ENCODE results near the gene SPX.
A peak's percentile ranks its signal among the peaks of the same experiment; 100 is the strongest.

SPX gene

GRCh38 chr12:21526053-21526452, at the start of gene SPX:
Gene SPX (plus strand): TSS chr12:21526296. CDS start chr12:21526473, 177 bp downstream.
- FAIRE-seq, result no peak

- FAIRE-seq, result peak; percentile 39
Observed at GRCh38 chr12:21476949-21477348, 49.1 kb upstream of the SPX start.

GRCh38 chr12:21478756-21479455, 47.2 kb upstream of the SPX start:
- no peak for FAIRE-seq

GRCh38 chr12:21483531-21483930, 42.6 kb upstream of the SPX start:
- FAIRE-seq, result no peak

- no peak for FAIRE-seq
Observed at GRCh38 chr12:21485998-21486397, 40.1 kb upstream of the SPX start.

- FAIRE-seq, result no peak
Observed at GRCh38 chr12:21499765-21500164, 26.3 kb upstream of the SPX start.

- FAIRE-seq, result no peak
Observed at GRCh38 chr12:21500786-21501257, 25.3 kb upstream of the SPX start.

GRCh38 chr12:21501258-21502163, 24.6 kb upstream of the SPX start, which contains the start of the genes GOLT1B and RECQL:
Gene GOLT1B (plus strand): TSS chr12:21501789. CDS start chr12:21501924, 135 bp downstream.
Gene RECQL (minus strand): TSS chr12:21501635. CDS start chr12:21499570, 2,065 bp downstream.
- FAIRE-seq, result peak; percentile 98

GRCh38 chr12:21502164-21502496, 24.0 kb upstream of the SPX start:
- no peak for FAIRE-seq

GRCh38 chr12:21502872-21503271, 23.2 kb upstream of the SPX start:
- FAIRE-seq, result no peak

- FAIRE-seq, result no peak
Observed at GRCh38 chr12:21505888-21506287, 20.2 kb upstream of the SPX start.

GRCh38 chr12:21507849-21508248, 18.2 kb upstream of the SPX start:
- FAIRE-seq, result no peak

- FAIRE-seq, result no peak
Observed at GRCh38 chr12:21509768-21510167, 16.3 kb upstream of the SPX start.

GRCh38 chr12:21516281-21516680, 9.8 kb upstream of the SPX start:
- FAIRE-seq, result no peak

GRCh38 chr12:21518451-21518850, 7.6 kb upstream of the SPX start:
- no peak for FAIRE-seq

GRCh38 chr12:21521541-21521940, 4.6 kb upstream of the SPX start:
- FAIRE-seq, result no peak

GRCh38 chr12:21523148-21523547, 2.9 kb upstream of the SPX start:
- no peak for FAIRE-seq

- no peak for FAIRE-seq
Observed at GRCh38 chr12:21526721-21527345, 737 bp downstream of the SPX start.

- no peak for FAIRE-seq
Observed at GRCh38 chr12:21527451-21528180, 1.5 kb downstream of the SPX start.

- FAIRE-seq, result no peak
Observed at GRCh38 chr12:21528953-21529352, 2.9 kb downstream of the SPX start.

- FAIRE-seq, result no peak
Observed at GRCh38 chr12:21529456-21529855, 3.4 kb downstream of the SPX start.

GRCh38 chr12:21538061-21538653, 12.1 kb downstream of the SPX start:
- FAIRE-seq, result no peak

Measured in G401.6 (cell line).